DMS153 (cell line): ENCODE results near the gene UPK3A.
A peak's percentile ranks its signal among the peaks of the same experiment; 100 is the strongest.
"Not testable (repeated sequence)": the region's sequence is repeated elsewhere in the genome, so short reads cannot be mapped to it uniquely, and the experiment has no call there.

Experiments used
- DNase-seq: peaks from one replicate; lab custom pipeline; 2025; lab: John Stamatoyannopoulos, UW

The UPK3A gene

DNA sequence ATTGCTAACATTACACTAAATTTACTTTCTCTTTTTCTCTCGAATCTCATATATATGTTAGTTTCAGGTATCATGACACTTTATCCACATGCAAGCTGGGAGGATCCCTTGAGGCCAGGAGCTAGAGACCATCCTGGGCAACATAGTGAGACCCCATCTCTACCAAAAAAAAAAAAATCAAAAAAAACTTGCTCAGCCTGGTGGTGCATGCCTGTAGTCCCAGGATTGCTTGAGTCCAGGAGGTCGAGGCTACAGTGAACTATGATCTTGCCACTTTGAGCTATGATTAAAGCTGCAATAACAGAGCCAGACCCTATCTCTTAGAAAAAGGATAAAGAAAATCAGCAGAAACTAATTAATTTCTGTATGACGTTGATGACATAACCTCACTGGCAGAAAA is 3.7 kb upstream of the UPK3A start:
- no peak for DNase-seq

DNA sequence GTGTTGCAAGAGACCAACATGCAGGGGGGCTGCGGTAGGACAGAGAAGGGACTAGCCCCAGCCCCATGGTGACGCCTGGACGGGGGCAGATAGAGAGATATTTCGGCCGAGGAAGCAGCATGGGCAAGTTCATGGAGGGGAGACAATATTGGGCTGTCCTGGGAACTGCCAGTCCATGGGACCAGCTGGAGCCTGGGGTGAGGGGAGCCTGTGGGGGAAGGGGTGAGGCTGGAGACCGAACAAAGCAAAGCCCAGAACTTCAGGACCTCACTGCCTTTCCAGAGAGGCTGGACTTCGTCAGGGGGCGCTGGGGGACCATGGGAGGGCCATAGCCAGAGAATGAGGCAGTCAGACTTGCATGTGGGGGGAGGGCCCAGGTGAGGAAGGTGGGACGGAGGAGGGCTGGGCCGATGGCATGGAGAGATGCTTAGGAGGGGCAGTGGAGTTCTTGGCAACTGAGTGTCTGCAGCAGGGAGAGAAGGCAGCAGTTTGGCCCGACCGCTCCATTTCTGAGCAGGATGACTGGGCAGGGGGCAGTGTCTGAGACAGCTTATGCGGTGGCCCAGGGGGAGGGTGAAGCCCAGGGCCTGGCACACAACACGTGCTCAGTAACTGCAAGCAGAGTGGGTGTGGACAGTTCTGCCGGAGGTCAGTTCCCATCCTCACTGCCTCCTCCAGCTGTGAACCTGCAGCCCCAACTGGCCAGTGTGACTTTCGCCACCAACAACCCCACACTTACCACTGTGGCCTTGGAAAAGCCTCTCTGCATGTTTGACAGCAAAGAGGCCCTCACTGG is 712 bp downstream of the UPK3A start:
- no peak for DNase-seq

DNA sequence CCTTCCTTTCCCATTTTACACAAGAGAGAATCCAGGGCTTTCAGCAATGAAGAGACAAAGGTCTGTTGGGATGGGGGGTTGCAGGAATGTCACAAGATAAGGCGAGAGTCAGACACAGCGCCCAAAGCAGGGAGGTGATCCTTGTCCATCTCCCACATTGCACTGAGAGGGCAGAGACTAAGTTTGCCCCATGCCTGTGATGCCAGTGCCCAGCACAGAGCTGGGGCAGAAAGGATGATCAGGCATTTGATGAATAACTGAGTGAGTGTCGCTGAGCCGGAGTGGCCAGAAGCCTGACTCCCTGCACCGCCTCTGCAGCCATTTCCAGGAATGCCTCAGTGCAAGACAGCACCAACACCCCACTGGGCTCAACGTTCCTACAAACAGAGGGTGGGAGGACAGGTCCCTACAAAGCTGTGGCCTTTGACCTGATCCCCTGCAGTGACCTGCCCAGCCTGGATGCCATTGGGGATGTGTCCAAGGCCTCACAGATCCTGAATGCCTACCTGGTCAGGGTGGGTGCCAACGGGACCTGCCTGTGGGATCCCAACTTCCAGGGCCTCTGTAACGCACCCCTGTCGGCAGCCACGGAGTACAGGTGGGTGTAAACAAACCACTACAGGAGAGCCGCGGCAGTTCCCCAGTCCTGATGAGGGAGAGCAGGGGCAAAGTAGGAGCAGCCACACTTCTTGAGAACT is 2.3 kb downstream of the UPK3A start:
- DNase-seq: no peak

DNA sequence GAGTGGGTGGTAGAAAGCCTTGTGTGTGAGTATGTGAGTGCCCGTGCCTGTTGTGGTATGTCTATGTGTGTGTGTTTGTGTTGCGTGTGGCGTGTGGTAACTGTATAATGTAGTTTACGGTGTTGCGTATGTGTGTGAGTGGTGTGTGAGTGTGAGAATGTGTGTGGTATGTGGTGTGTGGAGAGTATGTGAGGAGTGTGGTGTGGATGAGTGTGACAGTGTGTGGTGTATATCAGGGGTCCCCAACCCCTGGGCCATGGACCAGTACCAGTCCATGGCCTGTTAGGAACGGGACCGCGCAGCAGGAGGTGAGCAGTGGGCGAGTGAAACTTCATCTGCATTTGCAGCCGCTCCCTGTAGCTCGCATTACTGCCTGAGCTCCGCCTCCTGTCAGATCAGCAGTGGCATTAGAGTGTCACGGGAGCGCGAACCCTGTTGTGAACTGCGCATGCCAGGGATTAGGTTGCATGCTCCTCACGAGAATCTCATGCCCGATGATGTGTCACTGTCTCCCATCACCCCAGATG is 5.7 kb downstream of the UPK3A start:
- DNase-seq: peak; percentile 71

DNA sequence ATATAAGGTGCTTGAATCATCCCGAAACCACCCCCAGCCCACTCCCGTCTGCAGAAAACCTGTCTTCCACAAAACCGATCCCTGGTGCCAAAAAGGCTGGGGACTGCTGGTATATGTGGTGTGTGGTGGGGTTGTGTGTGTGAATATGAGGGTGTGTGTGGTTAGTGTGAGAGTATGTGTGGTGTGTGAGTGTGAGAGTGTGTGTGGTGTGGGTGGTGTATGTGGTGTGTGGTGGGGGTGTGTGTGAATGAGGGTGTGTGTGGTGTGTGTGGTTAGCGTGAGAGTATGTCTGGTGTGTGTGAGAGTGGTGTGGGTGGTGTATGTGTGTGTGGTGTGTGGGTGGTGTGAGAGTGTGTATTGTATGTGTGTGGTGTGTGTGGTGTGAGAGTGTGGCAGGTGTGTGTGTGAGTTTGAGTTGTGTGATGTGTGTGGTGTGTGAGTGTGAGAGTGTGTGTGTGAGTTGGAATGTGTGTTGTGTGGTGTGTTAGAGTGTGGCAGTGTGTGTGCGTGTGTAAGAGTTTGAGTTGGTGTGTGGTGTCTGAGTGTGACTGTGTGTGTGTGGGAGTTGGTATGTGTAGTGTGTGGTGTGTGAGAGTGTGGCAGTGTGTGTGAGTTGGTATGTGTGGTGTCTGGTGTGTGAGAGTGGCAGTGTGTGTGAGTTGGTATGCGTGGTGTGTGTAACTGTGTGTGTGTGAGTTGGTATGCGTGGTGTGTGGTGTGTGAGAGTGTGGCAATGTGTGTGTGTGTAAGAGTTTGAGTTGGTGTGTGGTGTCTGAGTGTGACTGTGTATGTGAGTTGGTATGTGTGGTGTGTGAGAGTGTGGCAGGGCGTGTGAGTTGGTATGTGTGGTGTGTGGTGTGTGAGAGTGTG is 6.5 kb downstream of the UPK3A start:
- DNase-seq: no peak

DNA sequence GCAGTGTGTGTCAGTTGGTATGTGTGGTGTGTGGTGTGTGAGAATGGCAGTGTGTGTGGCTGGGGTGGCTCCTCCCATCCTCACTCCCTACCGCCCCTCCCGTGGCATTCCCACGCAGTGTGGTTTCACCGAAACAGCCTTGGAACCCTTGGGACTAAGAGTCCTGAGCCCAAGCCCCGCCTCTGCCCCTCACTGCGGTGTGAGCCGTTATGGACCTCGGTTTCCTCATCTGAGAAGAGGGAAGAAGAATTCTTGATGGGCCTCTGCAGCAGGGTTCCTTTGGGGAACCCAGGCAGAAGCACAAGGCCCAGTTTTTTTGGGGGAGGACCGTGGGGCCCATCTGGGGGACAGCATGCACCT is 7.2 kb downstream of the UPK3A start:
- DNase-seq: no peak

DNA sequence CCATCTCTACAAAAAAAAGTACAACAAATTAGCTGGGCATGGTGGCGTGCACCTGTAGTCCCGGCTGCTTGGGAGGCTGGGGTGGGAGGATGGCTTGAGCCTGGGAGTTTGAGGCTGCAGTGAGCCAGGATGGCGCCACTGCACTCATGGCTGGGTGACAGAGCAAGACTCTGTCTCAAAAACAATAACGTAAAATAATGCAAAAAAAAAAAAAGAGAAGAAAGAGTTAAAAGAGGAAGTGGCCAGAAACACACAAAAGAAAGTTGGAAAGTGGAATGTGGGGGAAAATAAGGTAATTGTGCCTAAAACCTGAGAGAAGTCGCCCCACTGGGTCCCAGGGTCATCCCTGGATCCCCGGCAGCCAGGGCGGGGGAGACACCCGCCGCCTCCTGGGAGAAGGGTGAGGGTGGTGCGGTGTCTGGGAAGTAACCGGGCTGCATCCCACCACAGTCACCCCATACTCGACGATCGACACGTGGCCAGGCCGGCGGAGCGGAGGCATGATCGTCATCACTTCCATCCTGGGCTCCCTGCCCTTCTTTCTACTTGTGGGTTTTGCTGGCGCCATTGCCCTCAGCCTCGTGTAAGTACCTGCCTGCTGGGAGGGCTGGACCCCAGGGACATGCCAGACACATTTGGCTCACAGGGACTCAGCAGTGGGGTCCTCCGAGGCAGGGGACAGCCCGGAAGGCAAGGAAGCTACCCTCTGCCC is 8.1 kb downstream of the UPK3A start:
- no peak for DNase-seq

DNA sequence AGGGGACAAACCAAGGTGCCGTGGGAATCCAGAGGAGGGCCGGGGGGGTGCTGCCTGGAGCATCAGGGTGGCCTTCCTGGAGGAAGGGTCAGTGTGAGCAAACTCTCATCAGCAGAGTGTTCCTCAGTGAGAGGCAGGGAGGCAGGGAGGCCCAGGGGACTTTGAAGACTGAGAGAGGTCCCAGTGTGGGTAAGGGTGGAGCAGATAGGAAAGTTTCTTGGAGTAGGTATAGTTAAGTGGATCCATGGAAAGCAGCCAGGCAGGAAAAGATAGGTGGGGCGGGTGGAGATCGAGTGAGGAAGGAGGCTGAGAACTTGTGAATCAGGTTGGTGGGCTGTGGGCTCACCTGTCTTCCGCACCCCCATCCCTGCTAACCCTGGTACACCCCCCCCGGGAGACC is 9.3 kb downstream of the UPK3A start:
- no peak for DNase-seq

DNA sequence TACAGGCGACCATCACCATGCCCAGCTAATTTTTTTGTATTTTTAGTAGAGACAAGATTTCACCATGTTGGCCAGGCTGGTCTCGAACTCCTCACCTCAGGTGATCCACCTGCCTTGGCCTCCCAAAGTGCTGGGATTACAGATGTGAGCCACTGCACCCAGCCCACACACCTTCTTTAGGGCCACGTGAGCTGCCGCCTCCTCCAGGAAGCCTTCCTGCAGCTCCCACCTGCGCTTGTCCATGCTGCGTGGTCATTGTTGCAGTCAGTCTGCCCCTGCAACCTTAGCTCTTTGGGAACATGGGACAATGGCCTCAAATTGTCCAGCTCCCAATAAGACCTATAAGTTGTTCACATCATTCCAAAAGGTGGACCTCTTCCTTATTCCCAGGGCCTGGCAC is 10.3 kb downstream of the UPK3A start:
- DNase-seq: not testable (repeated sequence)

DNA sequence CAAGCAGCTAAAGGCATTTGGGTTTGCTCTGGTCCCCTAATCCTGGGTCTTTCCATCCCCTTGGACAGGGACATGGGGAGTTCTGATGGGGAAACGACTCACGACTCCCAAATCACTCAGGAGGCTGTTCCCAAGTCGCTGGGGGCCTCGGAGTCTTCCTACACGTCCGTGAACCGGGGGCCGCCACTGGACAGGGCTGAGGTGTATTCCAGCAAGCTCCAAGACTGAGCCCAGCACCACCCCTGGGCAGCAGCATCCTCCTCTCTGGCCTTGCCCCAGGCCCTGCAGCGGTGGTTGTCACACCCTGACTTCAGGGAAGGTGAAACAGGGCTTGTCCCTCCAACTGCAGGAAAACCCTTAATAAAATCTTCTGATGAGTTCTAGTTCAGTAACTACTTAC is 10.7 kb downstream of the UPK3A start:
- no peak for DNase-seq

DNA sequence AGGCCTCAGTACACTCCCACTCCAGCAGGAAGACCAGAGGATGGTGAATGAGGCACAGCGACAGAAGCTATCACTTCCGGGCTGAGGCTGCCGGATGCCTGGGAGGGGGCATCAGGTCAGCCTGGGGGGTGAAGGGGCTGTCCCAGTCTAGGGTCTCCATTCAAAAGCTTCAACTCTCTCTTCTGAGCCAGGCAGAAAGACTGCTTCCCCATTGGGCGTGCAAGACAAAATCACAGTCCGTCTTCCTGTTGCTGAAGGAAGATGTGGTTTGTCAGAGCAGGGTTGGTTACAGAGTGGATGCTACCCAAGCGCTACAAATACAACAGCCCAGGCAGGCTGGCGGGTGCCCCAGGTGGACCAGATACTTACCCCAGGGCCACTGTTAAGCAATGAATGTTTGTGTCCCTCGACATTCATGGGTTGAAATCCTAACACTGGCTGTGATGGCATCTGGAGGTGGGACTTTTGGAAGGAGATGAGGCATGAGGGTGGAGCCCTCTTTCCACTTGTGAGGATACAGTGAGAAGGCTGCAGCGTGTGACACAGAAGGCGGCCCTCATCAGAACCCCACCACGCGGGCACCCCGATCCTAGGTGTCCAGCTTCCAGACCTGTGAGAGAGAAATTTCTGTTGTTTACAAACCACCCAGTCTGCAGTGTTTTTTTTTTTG is 12.0 kb downstream of the UPK3A start:
- no peak for DNase-seq

DNA sequence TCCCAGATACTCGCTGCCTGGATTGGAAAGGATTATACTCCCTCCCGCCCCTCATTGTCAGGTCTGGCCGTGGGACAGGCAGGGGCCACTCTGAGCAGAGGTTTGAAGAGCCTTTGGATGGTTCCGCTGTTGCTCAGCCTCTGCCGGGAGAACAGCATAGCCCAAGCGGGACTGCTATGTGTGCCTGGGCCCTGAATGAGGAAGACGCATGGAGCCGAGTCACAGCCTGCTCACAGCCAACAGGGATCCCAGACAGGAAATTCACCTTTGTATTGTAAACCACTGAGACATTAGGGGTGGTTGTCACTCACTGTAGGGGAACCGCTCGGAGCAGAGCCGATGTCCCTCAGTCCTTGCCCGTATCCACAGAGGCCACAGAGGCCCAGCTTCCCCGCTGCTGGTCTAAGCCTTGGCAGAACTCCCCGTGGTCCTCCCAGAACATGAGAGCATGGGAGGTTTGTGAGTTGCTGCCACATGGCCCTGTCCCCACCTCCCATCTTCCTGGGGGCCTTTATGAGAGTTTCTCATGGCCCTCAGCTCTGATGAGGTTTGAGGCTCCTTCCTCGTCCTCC is 14.3 kb downstream of the UPK3A start:
- no peak for DNase-seq

DNA sequence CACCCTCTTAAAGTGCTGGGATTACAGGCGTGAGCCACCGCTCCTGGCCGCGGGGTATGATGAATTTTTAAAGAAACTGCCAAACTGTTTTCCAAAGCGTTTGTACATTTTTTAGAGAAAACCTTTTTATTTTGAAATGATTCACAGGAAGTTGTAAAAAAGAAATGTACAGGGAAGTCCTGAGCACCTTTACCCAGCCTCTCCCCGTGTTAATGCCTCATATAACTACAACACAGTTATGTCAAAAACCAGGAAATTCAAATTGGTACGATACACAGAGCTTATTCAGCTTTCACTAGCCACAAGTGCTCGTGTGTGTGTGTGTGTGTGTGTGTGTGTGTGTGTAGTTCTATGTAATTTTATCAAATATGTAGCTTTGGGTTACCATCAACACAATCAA is 18.0 kb downstream of the UPK3A start:
- no peak for DNase-seq

DNA sequence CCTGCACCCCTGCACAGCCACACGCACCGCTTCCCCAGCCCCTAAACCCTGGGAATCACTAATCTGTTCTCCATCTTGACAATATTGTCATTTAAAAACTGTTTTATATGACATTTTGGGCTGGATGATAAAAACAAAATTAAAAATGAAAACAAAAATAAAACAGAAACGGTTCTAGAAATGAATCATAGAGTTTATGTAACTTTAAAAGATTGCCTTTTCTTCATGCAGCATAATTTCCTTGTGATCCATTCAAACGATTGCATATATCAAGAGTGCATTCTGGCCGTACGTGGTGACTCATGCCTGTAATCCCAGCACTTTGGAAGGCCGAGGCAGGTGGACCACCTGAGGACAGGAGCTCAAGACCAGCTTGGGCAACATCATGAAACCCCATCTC is 18.4 kb downstream of the UPK3A start:
- DNase-seq: no peak

DNA sequence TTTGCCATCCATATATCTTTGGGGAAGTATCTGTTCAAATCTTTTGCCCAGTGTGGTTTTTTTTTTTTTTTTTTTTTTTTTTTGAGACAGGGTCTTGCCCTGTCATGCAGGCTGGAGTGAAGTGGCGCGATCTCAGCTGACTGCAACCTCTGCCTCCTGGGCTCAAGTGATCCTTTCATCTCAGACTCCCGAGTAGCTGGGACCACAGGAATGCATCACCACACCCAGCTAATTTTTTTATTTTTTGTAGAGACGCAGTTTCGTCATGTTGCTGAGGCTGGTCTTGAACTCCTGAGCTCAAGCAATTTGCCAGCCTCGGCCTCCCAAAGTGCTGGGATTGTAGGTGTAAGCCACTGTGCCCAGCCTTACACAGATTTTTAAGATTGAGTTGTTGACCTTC is 20.2 kb downstream of the UPK3A start:
- DNase-seq: no peak

DNA sequence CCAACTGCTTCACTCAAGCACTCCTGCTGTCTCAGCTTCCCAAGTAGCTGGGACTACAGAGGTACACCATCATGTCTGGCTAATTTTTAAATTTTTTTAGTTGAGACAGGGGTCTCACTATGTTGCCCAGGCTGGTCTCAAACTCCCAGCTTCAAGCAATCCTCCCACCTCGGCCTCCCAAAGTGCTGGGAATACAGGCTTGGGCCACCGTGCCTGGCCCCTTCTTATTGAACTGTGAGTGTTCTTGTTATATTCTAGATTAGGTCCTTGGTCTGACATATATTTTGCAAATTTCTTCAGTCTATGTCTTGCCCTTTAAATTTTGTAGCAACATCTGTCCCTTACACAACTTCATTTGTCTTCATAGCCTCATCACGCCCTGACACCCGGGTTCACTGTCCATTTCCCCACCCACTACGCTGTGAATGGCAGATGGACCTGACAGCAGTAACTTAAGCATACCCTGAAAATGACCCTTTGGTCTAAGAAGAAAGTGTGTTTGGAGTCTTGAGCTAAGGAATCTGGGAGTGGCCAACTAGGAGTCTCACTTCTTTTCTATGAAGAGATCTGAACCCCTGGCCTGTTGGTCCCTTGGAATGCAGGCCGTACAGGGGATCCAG is 20.8 kb downstream of the UPK3A start:
- DNase-seq: no peak

DNA sequence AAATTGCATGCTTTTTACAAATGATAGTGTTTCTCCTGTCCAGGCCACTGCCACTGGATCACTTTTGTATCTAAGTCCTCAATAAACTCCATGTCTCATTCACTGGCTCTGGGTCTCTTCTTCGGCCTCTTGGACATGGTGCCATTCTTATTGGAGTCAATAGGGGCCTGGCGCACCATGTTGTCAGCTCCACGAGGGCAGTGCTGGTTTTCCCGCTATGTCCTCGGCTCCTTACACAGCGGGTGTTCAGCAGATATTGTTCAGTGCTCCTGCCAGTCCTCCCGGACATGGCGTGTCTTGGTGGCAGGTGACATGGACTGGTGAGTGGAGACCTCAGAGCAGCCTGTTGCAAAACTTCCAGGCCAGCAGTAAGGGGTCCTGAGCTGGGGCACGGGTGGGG is 21.4 kb downstream of the UPK3A start:
- no peak for DNase-seq

DNA sequence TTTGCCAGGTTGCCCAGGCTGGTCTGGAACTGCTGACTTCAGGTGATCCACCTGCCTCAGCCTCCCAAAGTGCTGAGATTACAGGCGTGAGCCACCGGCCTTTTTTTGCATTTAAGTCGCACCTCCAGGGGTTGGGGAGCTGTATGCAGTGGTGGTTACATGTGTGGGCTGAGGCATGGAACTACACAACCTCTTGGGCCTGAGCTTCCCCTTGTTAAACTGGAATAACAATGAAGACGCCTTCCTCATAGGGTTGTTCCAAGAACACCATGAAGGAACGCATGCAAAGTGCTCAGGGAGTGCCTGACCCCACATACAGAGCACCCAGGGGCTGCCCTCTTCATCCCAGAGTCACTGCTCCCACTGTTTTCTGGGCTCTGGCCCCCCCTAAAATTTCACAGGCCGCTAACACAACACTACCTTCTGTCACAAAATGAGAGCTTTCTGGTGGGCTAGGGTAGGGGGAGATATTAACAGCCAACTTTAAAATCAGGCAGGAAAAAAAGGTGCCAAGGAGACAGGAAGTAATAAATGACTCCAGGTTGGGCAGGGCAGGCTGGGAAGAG is 23.7 kb downstream of the UPK3A start:
- DNase-seq: peak; percentile 39

DNA sequence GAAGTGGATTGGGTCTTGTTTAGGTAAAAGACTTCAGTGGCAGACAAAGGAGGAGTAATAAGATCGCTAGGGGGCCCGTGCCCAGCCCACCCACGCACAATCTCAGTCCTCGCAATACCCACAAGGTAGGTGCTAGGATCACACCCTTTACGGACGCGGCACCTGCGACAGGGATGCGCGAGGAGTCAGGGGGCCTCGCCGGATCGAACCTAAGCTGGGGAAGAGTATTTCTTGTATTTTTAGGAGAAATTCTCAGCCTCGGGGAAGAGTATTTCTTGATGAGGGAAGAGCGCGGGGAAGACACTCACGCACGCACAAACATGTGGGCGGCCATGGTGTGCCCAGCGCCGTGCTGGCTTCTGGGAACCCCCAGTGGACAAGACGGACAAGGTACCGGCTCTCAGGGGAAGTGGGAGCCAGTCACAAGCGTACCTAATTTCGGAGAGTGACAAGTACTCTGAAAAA is 24.2 kb downstream of the UPK3A start:
- no peak for DNase-seq
